ENCODE data around the gene CDRT15L2. TPM values are rescaled to one million over a fixed set of nuclear protein-coding genes. Genes with fewer than 3 reads are reported as not detected.
"Not testable (repeated sequence)": the region's sequence is repeated elsewhere in the genome, so short reads cannot be mapped to it uniquely, and the experiment has no call there.

CDRT15L2 gene
- total RNA-seq, 2 experiments from 2014 or later = not detected

DNA sequence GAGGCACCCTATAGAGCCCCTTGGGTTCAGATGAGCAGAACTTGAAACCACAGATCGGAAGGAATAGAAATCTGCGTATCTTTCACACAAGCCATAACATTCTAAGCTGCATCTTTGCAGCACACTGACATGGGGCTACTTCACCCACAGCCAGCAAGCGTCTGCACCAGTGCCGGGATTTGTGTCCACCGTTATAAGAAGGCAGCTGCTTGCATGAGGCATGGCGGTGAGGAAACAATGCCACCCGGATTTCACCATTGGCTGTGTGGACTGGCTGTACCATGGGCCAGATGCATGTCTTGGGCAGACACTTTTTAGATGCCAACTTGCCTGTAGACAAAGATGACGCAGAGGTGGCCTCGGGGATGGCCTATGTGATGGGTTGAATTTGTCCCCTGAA is 20.5 kb upstream of the CDRT15L2 start:
- CTCF ChIA-PET; H3K27me3 Mint-ChIP-seq; H3K9me3 Mint-ChIP-seq; H3K4me1 Mint-ChIP-seq; POLR2A ChIA-PET; H3K27ac Mint-ChIP-seq; H3K36me3 Mint-ChIP-seq (ENCODE audit: low read depth); DNase-seq; H3K4me3 Mint-ChIP-seq: not testable (repeated sequence)

DNA sequence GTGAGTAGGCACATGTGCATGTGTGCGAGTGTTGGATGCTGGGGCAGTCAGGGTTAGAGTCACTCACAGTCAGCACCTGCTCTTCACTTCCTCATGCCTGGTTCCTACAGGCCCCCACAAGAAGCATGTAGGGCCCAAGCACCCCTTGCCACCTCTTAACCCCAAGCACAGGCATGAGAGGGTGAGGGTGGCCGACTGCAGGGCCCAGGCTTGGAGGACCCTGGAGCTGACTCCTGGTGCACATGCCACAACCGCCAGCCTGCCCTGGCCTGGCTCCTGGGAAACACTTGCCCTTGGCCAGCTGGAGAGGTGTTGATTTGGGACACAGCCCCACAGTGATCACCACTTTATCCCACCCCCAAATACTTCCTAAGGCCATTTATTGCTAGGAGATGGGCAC is 16.9 kb upstream of the CDRT15L2 start:
- Mint-ChIP-seq H3K36me3 (ENCODE audit: low read depth) (no peaks in the 10 kb centered on the region), H3K27ac (no peak overlapping the region), H3K9me3 (no peaks in the 10 kb centered on the region), H3K4me3 (no peak overlapping the region), H3K27me3 (peaks cover 2% of the 10 kb centered on the region), H3K4me1 (no peaks in the 10 kb centered on the region)
- POLR2A ChIA-PET = no interaction called here
- no peak for DNase-seq
- CTCF ChIA-PET = no interaction called here

DNA sequence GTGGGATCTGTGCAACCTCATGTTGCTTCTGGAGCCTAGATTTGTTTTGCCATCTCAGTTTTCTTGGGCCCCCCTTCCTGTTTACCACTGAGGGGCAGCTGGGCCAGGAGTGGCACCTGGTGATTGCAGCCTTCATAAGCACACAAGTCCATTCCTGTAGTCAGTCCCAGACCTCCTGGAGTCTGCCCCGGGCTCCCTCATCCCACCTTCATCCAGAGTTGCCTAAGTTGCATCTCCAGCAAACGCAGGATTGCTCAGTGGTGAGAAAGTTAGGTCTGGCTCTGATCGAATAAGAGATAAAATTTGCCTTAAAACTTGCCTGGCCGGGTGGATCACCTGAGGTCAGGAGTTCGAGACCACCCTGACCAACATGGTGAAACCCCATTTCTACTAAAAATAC is 14.3 kb upstream of the CDRT15L2 start:
- H3K27me3 Mint-ChIP-seq; POLR2A ChIA-PET; H3K36me3 Mint-ChIP-seq (ENCODE audit: low read depth); H3K4me3 Mint-ChIP-seq; H3K27ac Mint-ChIP-seq; H3K4me1 Mint-ChIP-seq; CTCF ChIA-PET; DNase-seq; H3K9me3 Mint-ChIP-seq: not testable (repeated sequence)

- Mint-ChIP-seq H3K36me3 (ENCODE audit: low read depth) (no peaks in the 10 kb centered on the region), H3K4me3 (no peak overlapping the region), H3K9me3 (no peaks in the 10 kb centered on the region), H3K4me1 (no peaks in the 10 kb centered on the region), H3K27ac (no peak overlapping the region), H3K27me3 (peaks cover 2% of the 10 kb centered on the region)
- no peak for DNase-seq
- ChIA-PET CTCF (no interaction called here), POLR2A (no interaction called here)
Measured at GRCh38 chr17:20565711-20566110, 13.8 kb upstream of the CDRT15L2 start.

- H3K4me1 Mint-ChIP-seq; CTCF ChIA-PET; H3K27me3 Mint-ChIP-seq; DNase-seq; H3K27ac Mint-ChIP-seq; H3K36me3 Mint-ChIP-seq (ENCODE audit: low read depth); POLR2A ChIA-PET; H3K4me3 Mint-ChIP-seq; H3K9me3 Mint-ChIP-seq: not testable (repeated sequence)
Measured at GRCh38 chr17:20566736-20567135, 12.8 kb upstream of the CDRT15L2 start.

DNA sequence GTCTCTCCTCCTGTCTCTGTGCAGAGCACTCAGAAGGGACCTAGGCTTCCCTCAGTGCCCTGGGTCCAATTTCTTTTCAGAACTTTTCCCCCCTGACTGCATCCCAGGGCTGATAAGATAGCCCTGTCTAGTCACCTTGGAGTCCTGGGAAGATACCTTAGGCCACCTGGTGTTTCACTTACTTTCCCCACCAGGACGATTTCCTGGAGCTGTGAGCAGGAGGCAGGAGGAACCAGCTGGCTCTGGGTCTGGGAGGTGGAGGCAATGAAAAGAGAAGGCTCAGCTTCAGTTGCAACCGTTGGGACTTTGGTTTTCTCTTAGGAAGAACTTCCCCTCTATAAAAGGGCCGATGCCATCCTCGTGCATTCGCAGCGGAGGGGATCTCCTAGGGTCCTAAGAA is 12.1 kb upstream of the CDRT15L2 start:
- H3K9me3 Mint-ChIP-seq; H3K27me3 Mint-ChIP-seq; POLR2A ChIA-PET; H3K27ac Mint-ChIP-seq; DNase-seq; CTCF ChIA-PET; H3K4me3 Mint-ChIP-seq; H3K36me3 Mint-ChIP-seq (ENCODE audit: low read depth); H3K4me1 Mint-ChIP-seq: not testable (repeated sequence)

DNA sequence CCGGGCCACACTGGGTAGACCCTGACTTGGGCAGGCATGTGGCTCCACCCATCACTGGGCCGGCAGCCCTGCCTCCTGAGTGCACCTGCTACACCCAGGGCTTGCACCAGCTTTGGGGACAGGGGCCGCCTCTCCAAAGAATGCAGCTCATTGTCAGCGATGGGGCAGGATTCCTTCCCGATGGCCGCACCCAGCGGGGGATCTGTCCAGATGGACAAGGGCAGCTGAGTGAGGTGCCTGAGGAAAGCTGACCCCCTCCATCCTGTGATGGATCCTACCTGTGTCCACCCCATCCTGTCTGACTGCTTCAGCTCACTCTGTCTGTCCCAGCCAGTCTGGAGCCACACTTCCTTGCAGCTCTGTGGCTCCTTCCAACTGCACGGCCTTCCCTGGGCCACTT is 10.9 kb upstream of the CDRT15L2 start:
- H3K36me3 Mint-ChIP-seq (ENCODE audit: low read depth); H3K4me1 Mint-ChIP-seq; POLR2A ChIA-PET: not testable (repeated sequence)

GRCh38 chr17:20571653-20572052 is 7.9 kb upstream of the CDRT15L2 start:
- H3K4me3 Mint-ChIP-seq; POLR2A ChIA-PET; DNase-seq; H3K4me1 Mint-ChIP-seq; H3K27me3 Mint-ChIP-seq; H3K36me3 Mint-ChIP-seq (ENCODE audit: low read depth); H3K9me3 Mint-ChIP-seq; H3K27ac Mint-ChIP-seq; CTCF ChIA-PET: not testable (repeated sequence)

More for the DNA sequence above, 10.9 kb upstream of the CDRT15L2 start:
- H3K27ac Mint-ChIP-seq, CTCF ChIA-PET, H3K4me3 Mint-ChIP-seq, DNase-seq, H3K27me3 Mint-ChIP-seq, H3K9me3 Mint-ChIP-seq: not testable (repeated sequence)

- H3K36me3 Mint-ChIP-seq (ENCODE audit: low read depth); H3K4me3 Mint-ChIP-seq; H3K9me3 Mint-ChIP-seq; CTCF ChIA-PET; H3K27ac Mint-ChIP-seq; DNase-seq; POLR2A ChIA-PET; H3K4me1 Mint-ChIP-seq; H3K27me3 Mint-ChIP-seq: not testable (repeated sequence)
Measured at GRCh38 chr17:20573216-20573615, 6.3 kb upstream of the CDRT15L2 start.

GRCh38 chr17:20575071-20575470 is 4.5 kb upstream of the CDRT15L2 start:
- H3K36me3 Mint-ChIP-seq (ENCODE audit: low read depth); CTCF ChIA-PET; POLR2A ChIA-PET; H3K4me3 Mint-ChIP-seq; DNase-seq; H3K9me3 Mint-ChIP-seq; H3K4me1 Mint-ChIP-seq; H3K27ac Mint-ChIP-seq; H3K27me3 Mint-ChIP-seq: not testable (repeated sequence)

- H3K27me3 Mint-ChIP-seq = peaks cover 10% of the 10 kb centered on the region
- H3K4me3 Mint-ChIP-seq; CTCF ChIA-PET; H3K27ac Mint-ChIP-seq; POLR2A ChIA-PET; H3K9me3 Mint-ChIP-seq; H3K4me1 Mint-ChIP-seq; DNase-seq; H3K36me3 Mint-ChIP-seq (ENCODE audit: low read depth): not testable (repeated sequence)
Measured at GRCh38 chr17:20583891-20584577, 4.5 kb downstream of the CDRT15L2 start.

GRCh38 chr17:20588744-20589453 is 9.4 kb downstream of the CDRT15L2 start:
- H3K36me3 Mint-ChIP-seq (ENCODE audit: low read depth); DNase-seq; H3K27ac Mint-ChIP-seq; H3K4me3 Mint-ChIP-seq; H3K9me3 Mint-ChIP-seq; POLR2A ChIA-PET; H3K4me1 Mint-ChIP-seq; CTCF ChIA-PET: not testable (repeated sequence)
- H3K27me3 Mint-ChIP-seq = peaks cover 14% of the 10 kb centered on the region

GRCh38 chr17:20589454-20589810 is 9.9 kb downstream of the CDRT15L2 start:
- POLR2A ChIA-PET; H3K4me3 Mint-ChIP-seq; DNase-seq; H3K4me1 Mint-ChIP-seq; CTCF ChIA-PET; H3K9me3 Mint-ChIP-seq; H3K27ac Mint-ChIP-seq; H3K36me3 Mint-ChIP-seq (ENCODE audit: low read depth): not testable (repeated sequence)
- H3K27me3 Mint-ChIP-seq = peaks cover 14% of the 10 kb centered on the region

GRCh38 chr17:20591040-20591439 is 11.5 kb downstream of the CDRT15L2 start:
- H3K4me3 Mint-ChIP-seq; H3K9me3 Mint-ChIP-seq; CTCF ChIA-PET; H3K4me1 Mint-ChIP-seq; H3K36me3 Mint-ChIP-seq (ENCODE audit: low read depth); POLR2A ChIA-PET; DNase-seq; H3K27ac Mint-ChIP-seq: not testable (repeated sequence)
- H3K27me3 Mint-ChIP-seq = peaks cover 14% of the 10 kb centered on the region

All from activated CD4-positive, alpha-beta T cell treated with anti-CD3 and anti-CD28 coated beads, Interleukin-2, amount 10 ng/mL, durations not matched to agents 7 days and 5 days (primary cell).